Esophagus muscularis mucosa (tissue), 4 donors: ENCODE results near the gene MBNL3.

Source experiments
- CTCF ChIP-seq, 3 experiments: fragments of 200-600 bp in 2 of 3; fragments of 450-650 bp in 1 of 3; sonication (generic) in 2 of 3; IDR thresholded peaks; one replicate each; pipeline ENCODE4 v1.5.1; 2017 to 2019; ENCODE audit warnings: antibody characterized with exemption in 3 of 3, mild to moderate bottlenecking in 2 of 3, moderate library complexity in 1 of 3
- EP300 ChIP-seq: sonication (generic); formaldehyde crosslinking; IDR thresholded peaks from one replicate; pipeline ENCODE4 v1.6.1; 2017; ENCODE audit warnings: antibody characterized with exemption
- POLR2A ChIP-seq: fragments of 450-650 bp; IDR thresholded peaks from one replicate; pipeline ENCODE4 v1.6.1; 2017; ENCODE audit warnings: antibody characterized with exemption, moderate library complexity, mild to moderate bottlenecking, low read depth

- no peak for TF ChIP-seq CTCF (IDR thresholded peaks at IDR 0.05)
- no peak for TF ChIP-seq EP300
- TF ChIP-seq POLR2A, result no peak
These were observed 31.4 kb upstream of the MBNL3 start for GRCh38 chrX:132520213-132520612.
